ENCODE data around the gene ASRGL1. TPM values are rescaled to one million over a fixed set of nuclear protein-coding genes. Genes with fewer than 3 reads are reported as not detected.

ASRGL1 gene
- total RNA-seq, 1 donor from 2014 or later: 4.7 TPM

DNA sequence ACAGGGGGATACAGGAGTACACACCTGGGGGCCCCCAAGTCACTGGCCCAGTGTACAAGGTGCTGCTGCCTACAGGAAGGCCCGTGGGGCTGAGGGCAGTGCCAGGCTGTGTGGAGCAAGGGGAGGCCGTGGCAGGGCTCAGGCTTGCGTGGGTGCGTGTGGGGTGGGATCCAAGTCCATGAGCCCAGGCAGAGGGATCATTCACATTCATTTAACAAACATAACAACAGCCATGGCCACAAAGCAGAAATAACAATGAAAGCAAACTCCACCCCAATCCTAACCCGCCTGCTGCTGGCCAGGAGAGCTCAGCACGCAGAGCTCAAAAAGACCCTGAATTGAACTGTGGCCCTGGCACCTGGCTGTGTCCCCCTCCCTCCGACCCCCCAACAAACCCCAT is 64.6 kb downstream of the ASRGL1 start:
- intact Hi-C loops (cut with DNase I): loop anchor here (5.0 kb wide), 1 partner anchor 275 kb away; the partner anchor contains the start of gene UBXN1
- DNase-seq (ENCODE audit: missing footprints) (no peak), ATAC-seq (no peak)

DNA sequence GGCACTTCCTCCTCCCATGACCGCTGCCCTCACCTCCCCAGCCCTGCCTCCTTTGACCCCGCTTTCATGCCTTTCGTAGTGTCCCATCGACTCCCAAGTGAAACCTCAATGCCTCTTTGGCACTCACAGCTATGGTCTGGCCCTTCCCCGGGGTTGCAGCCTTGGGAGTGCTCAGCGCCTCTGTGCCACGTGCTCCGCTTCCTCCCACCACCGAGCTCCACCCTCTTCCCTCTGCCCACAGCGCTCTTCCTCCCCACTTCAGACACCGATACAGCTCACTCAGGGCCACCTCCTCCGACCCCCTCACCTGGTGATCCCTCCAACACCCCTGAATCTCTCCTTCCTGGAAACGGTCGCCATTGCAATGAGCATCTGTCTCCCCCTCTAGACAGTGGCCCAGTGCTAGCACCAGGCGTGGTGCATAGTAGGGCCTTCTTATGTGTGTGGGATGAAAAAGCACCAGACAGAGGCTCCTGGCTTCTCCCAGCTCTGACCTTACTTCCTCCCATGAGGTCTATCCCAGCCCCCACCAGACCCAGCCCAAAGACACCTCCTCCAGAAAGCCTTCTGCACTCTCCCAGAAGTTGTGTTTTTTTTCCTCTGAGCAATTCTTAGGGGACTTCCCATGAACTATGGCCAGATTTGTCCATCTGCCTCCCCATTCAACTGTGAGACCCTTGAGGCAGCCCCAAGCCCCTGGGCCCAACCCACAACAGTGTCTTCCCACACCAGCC is 65.1 kb downstream of the ASRGL1 start:
- DNase-seq (ENCODE audit: missing footprints) (peak; percentile 80), ATAC-seq (peak; percentile 62)
- intact Hi-C loops (cut with DNase I): loop anchor here (5.0 kb wide), 1 partner anchor 275 kb away; the partner anchor contains the start of gene UBXN1

DNA sequence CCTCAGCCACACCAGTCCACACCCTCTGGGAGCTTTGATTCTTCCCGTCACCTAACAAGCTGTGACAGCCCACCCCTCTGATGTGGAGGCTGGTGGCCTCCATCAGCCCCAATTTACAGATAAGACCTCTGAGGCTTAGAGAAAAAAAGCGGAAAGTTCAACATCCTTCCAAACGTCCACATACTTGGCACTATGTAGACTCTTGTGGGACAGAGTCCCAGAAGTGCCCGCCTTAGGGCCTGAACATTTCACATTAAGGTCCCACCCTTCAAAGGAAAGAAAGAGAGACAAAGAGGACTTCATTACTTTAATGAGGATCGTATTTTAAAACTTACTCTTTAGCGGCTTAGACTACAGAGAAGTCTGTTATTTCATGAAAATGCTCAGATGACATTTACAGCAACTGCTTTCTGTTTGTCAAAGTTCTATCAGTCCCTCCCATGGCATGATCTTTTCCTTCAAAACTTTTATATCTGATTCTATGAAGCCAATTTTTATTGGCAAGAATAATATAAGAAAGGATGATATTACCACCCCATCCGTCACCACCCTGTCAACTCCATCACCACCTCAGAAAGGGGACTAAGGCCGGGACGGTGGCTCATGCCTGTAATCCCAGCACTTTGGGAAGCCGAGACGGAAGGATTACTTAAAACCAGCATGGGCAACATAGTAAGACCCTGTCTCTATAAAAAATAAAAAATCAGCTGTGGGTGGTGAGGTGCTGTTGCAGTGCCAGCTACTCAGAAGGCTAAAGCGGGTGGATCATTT is 65.9 kb downstream of the ASRGL1 start:
- intact Hi-C loops (cut with DNase I): loop anchor here (5.0 kb wide), 1 partner anchor 274 kb away; the partner anchor contains the start of gene UBXN1
- no peak for ATAC-seq

GRCh38 chr11:62404435-62404834 is 67.2 kb downstream of the ASRGL1 start:
- DNase-seq (ENCODE audit: missing footprints) (no peak), ATAC-seq (no peak)
- intact Hi-C loops (cut with DNase I): loop anchor here (5.0 kb wide), 1 partner anchor 273 kb away; the partner anchor contains the start of gene UBXN1

More for the DNA sequence above, 65.9 kb downstream of the ASRGL1 start:
- DNase-seq (ENCODE audit: missing footprints): no peak

DNA sequence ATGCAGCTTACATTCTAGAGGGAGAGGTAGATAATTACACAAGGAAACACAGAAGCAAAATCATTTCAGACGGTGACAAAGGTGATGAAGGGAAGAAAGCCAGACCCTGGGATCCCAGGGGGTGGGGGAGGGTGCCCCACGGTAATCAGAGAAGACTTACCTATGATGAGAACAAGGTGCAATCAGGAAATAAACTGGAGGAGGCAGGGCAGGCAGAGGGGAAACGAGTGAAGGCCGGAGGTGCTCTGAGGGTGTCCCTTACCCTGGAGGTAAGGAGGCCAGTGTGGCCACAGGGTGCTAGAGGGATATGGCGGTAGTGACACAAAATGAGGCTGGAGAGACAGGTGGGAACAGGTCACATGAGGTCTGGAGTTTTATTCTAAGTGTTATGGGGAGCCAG is 67.7 kb downstream of the ASRGL1 start:
- DNase-seq (ENCODE audit: missing footprints): no peak
- ATAC-seq: no peak
- intact Hi-C loops (cut with DNase I): loop anchor here (5.0 kb wide), 1 partner anchor 272 kb away; the partner anchor contains the start of gene UBXN1

- no peak for DNase-seq (ENCODE audit: missing footprints)
- no peak for ATAC-seq
- intact Hi-C loops (cut with DNase I): no loop called here
Observed at GRCh38 chr11:62406034-62406433, 68.8 kb downstream of the ASRGL1 start.

DNA sequence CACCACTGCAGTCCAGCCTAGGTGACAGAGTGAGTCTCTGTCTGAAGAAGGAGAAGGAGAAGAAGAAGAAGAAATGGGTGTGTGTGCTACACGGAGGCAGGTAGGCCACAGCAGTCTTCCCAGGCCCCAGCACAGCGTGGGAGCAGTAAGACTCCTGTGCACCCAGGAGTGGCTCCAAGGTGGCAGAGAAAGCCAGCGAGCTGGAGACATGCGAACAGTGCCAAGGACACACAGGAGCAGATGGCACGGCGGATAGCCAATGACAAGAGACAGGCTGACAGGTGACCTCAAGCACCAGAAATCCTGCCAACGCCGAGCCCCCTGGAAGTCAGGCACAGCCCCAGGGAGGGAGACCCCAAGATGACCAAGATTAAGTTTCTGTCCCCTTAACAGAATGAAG is 72.6 kb downstream of the ASRGL1 start:
- ATAC-seq (no peak), DNase-seq (ENCODE audit: missing footprints) (no peak)
- intact Hi-C loops (cut with DNase I): no loop called here

- intact Hi-C loops (cut with DNase I): no loop called here
- DNase-seq (ENCODE audit: missing footprints): no peak
- ATAC-seq: no peak
Observed at GRCh38 chr11:62410972-62411371, 73.7 kb downstream of the ASRGL1 start.

DNA sequence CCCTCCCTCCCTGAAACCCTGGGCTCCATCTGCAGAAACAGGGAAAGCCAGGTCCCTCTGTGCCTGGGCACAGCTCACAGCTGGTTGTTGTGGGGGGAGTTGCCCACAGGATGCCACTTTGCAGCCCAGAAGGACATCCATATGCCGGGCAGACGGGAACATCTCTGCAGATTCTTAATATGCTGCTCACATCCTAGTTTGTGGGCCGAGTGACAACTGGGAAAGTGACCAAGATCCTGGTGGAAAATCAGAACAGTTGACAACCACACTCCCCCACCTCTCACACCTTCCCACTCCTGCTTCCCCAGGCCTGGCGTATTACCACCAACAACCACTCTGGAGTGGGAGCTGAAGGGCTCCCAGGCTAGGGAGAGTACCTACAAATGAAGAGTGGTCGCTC is 74.3 kb downstream of the ASRGL1 start:
- no peak for DNase-seq (ENCODE audit: missing footprints)
- intact Hi-C loops (cut with DNase I): no loop called here
- ATAC-seq: no peak

DNA sequence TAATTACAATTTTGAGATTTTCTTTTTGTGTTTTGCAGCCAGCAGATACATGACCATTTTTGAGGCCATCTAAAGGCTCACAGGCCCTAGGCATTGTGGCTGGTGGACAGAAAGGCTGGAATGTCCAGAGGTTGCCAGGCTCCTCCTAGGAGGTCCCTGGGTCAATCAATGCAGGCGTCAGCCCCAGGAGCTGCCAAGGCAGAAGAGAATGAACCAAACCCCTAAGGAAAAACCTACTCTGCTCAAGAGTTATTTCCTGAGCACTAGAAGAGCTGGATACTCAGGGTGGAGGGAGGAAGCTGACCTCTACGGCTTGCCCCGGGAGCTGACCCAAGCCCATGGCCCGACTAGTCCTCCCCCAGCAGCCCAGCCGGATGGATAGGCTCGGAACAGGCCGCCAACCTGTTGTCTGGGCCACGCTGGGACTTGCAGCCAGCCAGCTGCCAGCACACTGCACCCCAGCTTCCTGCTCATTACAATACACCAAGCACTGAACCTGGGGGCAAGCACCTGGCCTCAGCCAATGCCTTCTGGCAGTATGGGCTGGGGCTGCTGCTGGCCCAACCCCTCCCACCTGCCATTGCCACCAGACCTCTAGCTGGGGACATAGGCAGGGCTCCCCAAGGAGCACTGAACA is 75.9 kb downstream of the ASRGL1 start:
- intact Hi-C loops (cut with DNase I): no loop called here
- ATAC-seq (no peak), DNase-seq (ENCODE audit: missing footprints) (no peak)

- ATAC-seq (no peak), DNase-seq (ENCODE audit: missing footprints) (no peak)
- intact Hi-C loops (cut with DNase I): no loop called here
Observed at GRCh38 chr11:62416596-62416995, 79.3 kb downstream of the ASRGL1 start.

- DNase-seq (ENCODE audit: missing footprints): no peak
- ATAC-seq: no peak
- intact Hi-C loops (cut with DNase I): no loop called here
Observed at GRCh38 chr11:62418136-62418535, 80.9 kb downstream of the ASRGL1 start.

- intact Hi-C loops (cut with DNase I): no loop called here
- no peak for ATAC-seq
- DNase-seq (ENCODE audit: missing footprints): no peak
Observed at GRCh38 chr11:62418733-62419132, 81.5 kb downstream of the ASRGL1 start, which contains the start of gene SCGB1A1. Gene SCGB1A1 (plus strand): TSS chr11:62419033. CDS start chr11:62419096, 63 bp downstream.

GRCh38 chr11:62419314-62419929 is 82.2 kb downstream of the ASRGL1 start:
- no peak for DNase-seq (ENCODE audit: missing footprints)
- ATAC-seq: peak; percentile 39
- intact Hi-C loops (cut with DNase I): no loop called here

DNA sequence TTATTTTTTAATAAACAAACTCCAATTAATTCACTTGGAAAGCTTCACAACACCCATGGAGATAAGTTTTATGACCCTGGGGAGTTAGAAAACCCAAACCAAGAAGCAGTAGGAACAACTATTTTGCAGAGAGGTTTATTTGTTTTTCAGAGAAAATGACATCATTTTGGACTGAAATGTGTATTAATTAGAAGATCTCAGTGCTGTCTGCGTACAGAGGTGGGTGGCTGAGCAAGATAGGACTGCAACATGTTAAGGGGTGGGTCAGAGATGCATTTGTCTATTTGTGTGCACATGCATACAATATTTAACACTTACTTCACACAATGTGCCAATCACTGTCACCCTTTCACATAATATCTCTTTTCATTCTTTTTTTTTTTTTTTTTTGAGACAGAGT is 82.7 kb downstream of the ASRGL1 start:
- intact Hi-C loops (cut with DNase I): no loop called here
- ATAC-seq: no peak
- DNase-seq (ENCODE audit: missing footprints): no peak

DNA sequence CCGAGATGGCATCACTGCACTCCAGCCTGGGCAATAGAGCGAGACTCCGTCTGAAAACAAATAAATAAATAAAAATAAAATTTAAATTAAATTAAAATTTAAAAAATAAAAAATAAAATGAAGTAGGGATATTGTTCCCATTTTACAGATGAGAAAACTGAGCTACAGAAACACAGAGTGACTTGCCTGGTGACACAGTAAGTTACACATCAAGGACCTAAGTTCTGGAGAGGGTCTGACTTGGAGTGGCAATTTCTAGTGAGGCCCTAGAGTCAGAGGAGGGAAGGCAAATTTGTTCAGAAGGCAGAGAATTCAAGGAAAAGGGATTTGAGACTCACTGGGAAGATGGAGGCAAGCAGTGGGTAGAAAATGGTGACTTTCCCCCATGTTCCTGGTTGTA is 83.6 kb downstream of the ASRGL1 start:
- intact Hi-C loops (cut with DNase I): no loop called here
- no peak for DNase-seq (ENCODE audit: missing footprints)
- ATAC-seq: no peak

DNA sequence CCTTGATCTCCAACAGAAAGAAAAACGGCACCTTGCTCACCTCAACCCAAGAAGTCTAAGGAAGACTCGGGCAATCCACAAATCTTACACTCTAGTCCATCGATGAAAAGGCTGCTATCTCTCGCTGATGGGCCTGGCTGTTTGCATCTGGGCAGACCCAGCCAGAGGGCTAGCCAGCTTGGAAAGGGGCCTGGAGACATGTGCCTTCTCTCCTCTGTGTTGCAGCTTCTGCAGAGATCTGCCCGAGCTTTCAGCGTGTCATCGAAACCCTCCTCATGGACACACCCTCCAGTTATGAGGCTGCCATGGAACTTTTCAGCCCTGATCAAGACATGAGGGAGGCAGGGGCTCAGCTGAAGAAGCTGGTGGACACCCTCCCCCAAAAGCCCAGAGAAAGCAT is 84.7 kb downstream of the ASRGL1 start:
- no peak for ATAC-seq
- no peak for DNase-seq (ENCODE audit: missing footprints)
- intact Hi-C loops (cut with DNase I): no loop called here

DNA sequence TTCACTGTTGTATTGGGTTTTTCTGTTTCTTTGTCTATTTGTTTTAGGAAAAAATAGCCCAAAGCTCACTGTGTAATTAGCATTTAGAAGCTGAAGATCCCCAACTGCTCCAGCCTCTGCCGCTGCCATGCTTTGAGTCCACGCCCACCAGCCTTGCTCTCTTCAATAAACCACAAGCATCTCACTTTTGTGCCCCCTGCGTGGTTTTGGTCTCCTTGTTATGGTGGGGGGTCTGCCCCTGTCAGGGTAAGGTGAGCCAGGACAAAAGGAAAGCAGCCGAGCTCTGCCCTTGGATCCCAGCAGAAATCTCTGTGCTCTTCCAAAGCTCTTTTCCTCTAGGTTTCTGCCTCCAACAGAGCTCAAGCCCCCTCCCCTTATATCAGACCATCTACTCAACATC is 85.8 kb downstream of the ASRGL1 start:
- DNase-seq (ENCODE audit: missing footprints) (no peak), ATAC-seq (no peak)
- intact Hi-C loops (cut with DNase I): no loop called here

DNA sequence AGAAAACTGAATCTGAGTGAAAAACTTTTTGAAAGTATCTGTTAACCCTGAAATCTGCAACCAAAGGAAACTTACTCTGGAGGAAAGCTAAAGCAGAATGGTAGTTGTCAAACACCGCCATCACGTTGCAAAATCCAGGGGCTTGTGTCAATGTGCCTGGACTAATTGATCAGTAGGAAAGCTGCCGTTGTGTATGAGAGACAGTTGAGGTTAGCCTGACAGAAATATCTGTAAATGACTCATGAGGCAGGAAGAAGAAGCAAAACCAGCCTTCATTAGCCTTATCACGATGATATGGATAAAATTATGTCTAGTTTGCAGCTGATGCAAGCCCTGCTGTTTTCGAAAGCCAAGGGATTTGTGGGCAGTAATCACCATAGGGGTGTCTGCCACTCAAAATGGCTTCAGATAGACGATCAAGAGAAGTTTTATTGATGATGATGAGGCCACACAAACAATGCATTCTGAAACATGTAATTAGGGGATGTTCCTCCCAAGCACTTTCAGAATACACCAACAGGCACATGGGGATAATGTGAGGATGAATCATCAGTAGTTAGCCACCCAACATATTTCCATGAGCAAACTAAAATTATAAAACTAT is 90.5 kb downstream of the ASRGL1 start:
- DNase-seq (ENCODE audit: missing footprints) (no peak), ATAC-seq (no peak)
- intact Hi-C loops (cut with DNase I): no loop called here
